Measurements from ENCODE around the gene ZBTB20.
"Not testable (repeated sequence)": the region's sequence is repeated elsewhere in the genome, so short reads cannot be mapped to it uniquely, and the experiment has no call there.

ZBTB20 gene

GRCh38 chr3:114706591-114707232 lies 440.4 kb downstream of the ZBTB20 start:
- no peak for DNase-seq

GRCh38 chr3:114700637-114701234 lies 446.4 kb downstream of the ZBTB20 start:
- DNase-seq, result no peak

- no peak for DNase-seq
Measured at GRCh38 chr3:114698146-114699105, 448.7 kb downstream of the ZBTB20 start.

- DNase-seq, result no peak
Measured at GRCh38 chr3:114697401-114697800, 449.7 kb downstream of the ZBTB20 start.

- DNase-seq, result no peak
Measured at GRCh38 chr3:114694251-114694650, 452.8 kb downstream of the ZBTB20 start.

- DNase-seq, result no peak
Measured at GRCh38 chr3:114691871-114692270, 455.2 kb downstream of the ZBTB20 start.

GRCh38 chr3:114690911-114691310 lies 456.2 kb downstream of the ZBTB20 start:
- DNase-seq, result no peak

- DNase-seq, result no peak
Measured at GRCh38 chr3:114687151-114687550, 459.9 kb downstream of the ZBTB20 start.

- DNase-seq, result no peak
Measured at GRCh38 chr3:114686621-114687020, 460.5 kb downstream of the ZBTB20 start.

GRCh38 chr3:114685161-114685560 lies 461.9 kb downstream of the ZBTB20 start:
- no peak for DNase-seq

GRCh38 chr3:114680299-114680698 lies 466.8 kb downstream of the ZBTB20 start:
- no peak for DNase-seq

GRCh38 chr3:114679773-114680172 lies 467.3 kb downstream of the ZBTB20 start:
- not testable (repeated sequence) for DNase-seq

- DNase-seq, result no peak
Measured at GRCh38 chr3:114675104-114675503, 472.0 kb downstream of the ZBTB20 start.

- DNase-seq, result no peak
Measured at GRCh38 chr3:114674036-114674435, 473.1 kb downstream of the ZBTB20 start.

GRCh38 chr3:114673481-114673880 lies 473.6 kb downstream of the ZBTB20 start:
- DNase-seq, result no peak

GRCh38 chr3:114672692-114673447 lies 474.2 kb downstream of the ZBTB20 start:
- DNase-seq, result no peak

GRCh38 chr3:114671741-114672510 lies 475.2 kb downstream of the ZBTB20 start:
- no peak for DNase-seq

- DNase-seq, result no peak
Measured at GRCh38 chr3:114669614-114670013, 477.5 kb downstream of the ZBTB20 start.

- DNase-seq, result no peak
Measured at GRCh38 chr3:114668099-114668498, 479.0 kb downstream of the ZBTB20 start.

- DNase-seq, result no peak
Measured at GRCh38 chr3:114666623-114667022, 480.5 kb downstream of the ZBTB20 start.

GRCh38 chr3:114664006-114664405 lies 483.1 kb downstream of the ZBTB20 start:
- no peak for DNase-seq

GRCh38 chr3:114660808-114661207 lies 486.3 kb downstream of the ZBTB20 start:
- DNase-seq, result no peak

All from right hindlimb (tissue), 1 donor.